Uterus (tissue), 4 donors: Measurements from ENCODE around the gene RPS19BP1. TPM values are rescaled to one million over a fixed set of nuclear protein-coding genes. Genes with fewer than 3 reads are reported as not detected.

Source experiments
- DNase-seq, 2 donors: peaks; one replicate each; pipeline ENCODE4 v3.0.0-alpha.2; 2019 to 2020
- H3K27ac ChIP-seq, 2 donors: fragments of 200-600 bp; sonication (generic); 1 replicate in 1 of 2; 2 replicates in 1 of 2; pipeline ENCODE4 v1.5.1; 2016 to 2018
- H3K27me3 ChIP-seq, 2 donors: fragments of 200-600 bp; sonication (generic); one replicate each; pipeline ENCODE4 v1.5.1; 2018 to 2019; ENCODE audit warnings: control low read depth in 1 of 2
- H3K36me3 ChIP-seq, 2 donors: fragments of 200-600 bp; sonication (generic); one replicate each; pipeline ENCODE4 v1.5.1; 2019; ENCODE audit warnings: control low read depth in 1 of 2
- H3K4me1 ChIP-seq, 2 donors: fragments of 200-600 bp; sonication (generic); one replicate each; pipeline ENCODE4 v1.5.1; 2018 to 2019; ENCODE audit warnings: control low read depth in 1 of 2
- H3K4me3 ChIP-seq, 2 donors: fragments of 200-600 bp; sonication (generic); 1 replicate in 1 of 2; 2 replicates in 1 of 2; pipeline ENCODE4 v1.5.1; 2018 to 2019; ENCODE audit warnings: mild to moderate bottlenecking in 1 of 2
- H3K9me3 ChIP-seq, 2 donors: fragments of 200-600 bp; sonication (generic); one replicate each; pipeline ENCODE4 v1.5.1; 2019; ENCODE audit warnings: control low read depth in 1 of 2
- CTCF ChIP-seq, 4 experiments: fragments of 200-600 bp in 2 of 4; fragments of 450-650 bp in 2 of 4; sonication (generic) in 2 of 4; IDR thresholded peaks; one replicate each; pipeline ENCODE4 v1.5.1; 2016 to 2019; ENCODE audit warnings: antibody characterized with exemption in 4 of 4, mild to moderate bottlenecking in 2 of 4, moderate library complexity in 1 of 4
- POLR2A ChIP-seq, 2 donors: fragments of 450-650 bp; IDR thresholded peaks; one replicate each; pipeline ENCODE4 v1.6.1; 2016; ENCODE audit warnings: antibody characterized with exemption in 2 of 2, mild to moderate bottlenecking in 1 of 2, moderate library complexity in 1 of 2
- intact Hi-C: fragments of 100-400 bp; cut with DNase I; formaldehyde crosslinking; loops from one replicate; pipeline ENCODE4 v1.15.1; 2023; ENCODE audit warnings: low total_unique reads
- total RNA-seq, 4 donors: library from RNA; depleted of rRNA in 3 of 4; stranded (reverse); fragments of >200 nt in 3 of 4; gene quantifications; one replicate each; pipeline versions ENCODE4 v1.1.0 to v1.2.4, GENCODE V29; 2014 to 2023
- donor health status: DM: yes; HTN: yes; CAD: no.

RPS19BP1 gene
- total RNA-seq, 4 donors from 2014 or later, result 24.5 to 125 (median 50.7) TPM

GRCh38 chr22:39547587-39547947, 15.0 kb upstream of the RPS19BP1 start:
- H3K4me1 ChIP-seq, result no peaks in the 10 kb centered on the region
- DNase-seq, result no peak
- TF ChIP-seq POLR2A (IDR thresholded peaks at IDR 0.05) (no peak), CTCF (IDR thresholded peaks at IDR 0.05) (no peak)
- intact Hi-C loops, result no loop called here
- H3K9me3 ChIP-seq, result no peaks in the 10 kb centered on the region
- peaks cover 0 to 3% of the 10 kb centered on the region in 2 donors for H3K27me3 ChIP-seq
- no peaks in the 10 kb centered on the region for H3K36me3 ChIP-seq
- H3K4me3 ChIP-seq, result no peak overlapping the region
- H3K27ac ChIP-seq, result no peak overlapping the region

GRCh38 chr22:39546889-39547586, 14.5 kb upstream of the RPS19BP1 start:
- intact Hi-C loops, result no loop called here
- Histone ChIP-seq H3K4me3 (no peak overlapping the region), H3K27me3 (peaks cover 0 to 3% of the 10 kb centered on the region in 2 donors), H3K9me3 (no peaks in the 10 kb centered on the region), H3K36me3 (no peaks in the 10 kb centered on the region), H3K4me1 (no peaks in the 10 kb centered on the region), H3K27ac (no peak overlapping the region)
- TF ChIP-seq POLR2A (IDR thresholded peaks at IDR 0.05) (no peak), CTCF (IDR thresholded peaks at IDR 0.05) (no peak)
- DNase-seq, result no peak

GRCh38 chr22:39545386-39546365, 13.1 kb upstream of the RPS19BP1 start:
- Histone ChIP-seq H3K27ac (no peak overlapping the region), H3K36me3 (no peaks in the 10 kb centered on the region), H3K27me3 (peaks cover 0 to 3% of the 10 kb centered on the region in 2 donors), H3K4me3 (no peak overlapping the region), H3K4me1 (no peaks in the 10 kb centered on the region), H3K9me3 (no peaks in the 10 kb centered on the region)
- TF ChIP-seq CTCF (IDR thresholded peaks at IDR 0.05), result no peak
- TF ChIP-seq POLR2A (IDR thresholded peaks at IDR 0.05), result no peak
- no peak for DNase-seq
- intact Hi-C loops, result no loop called here

- intact Hi-C loops, result no loop called here
- H3K36me3 ChIP-seq, result no peaks in the 10 kb centered on the region
- H3K9me3 ChIP-seq, result no peaks in the 10 kb centered on the region
- no peaks in the 10 kb centered on the region for H3K4me1 ChIP-seq
- H3K27ac ChIP-seq, result no peak overlapping the region
- H3K27me3 ChIP-seq, result peaks cover 0 to 3% of the 10 kb centered on the region in 2 donors
- TF ChIP-seq CTCF (IDR thresholded peaks at IDR 0.05), result no peak
- H3K4me3 ChIP-seq, result no peak overlapping the region
- DNase-seq, result no peak
These were observed 10.5 kb upstream of the RPS19BP1 start for GRCh38 chr22:39543095-39543494.

GRCh38 chr22:39537975-39538374, 5.4 kb upstream of the RPS19BP1 start:
- no peak overlapping the region for H3K4me3 ChIP-seq
- no peak overlapping the region for H3K27ac ChIP-seq
- TF ChIP-seq CTCF (IDR thresholded peaks at IDR 0.05), result no peak
- no peak for TF ChIP-seq POLR2A (IDR thresholded peaks at IDR 0.05)
- no peaks in the 10 kb centered on the region for H3K9me3 ChIP-seq
- no peaks in the 10 kb centered on the region for H3K36me3 ChIP-seq
- H3K4me1 ChIP-seq, result peaks cover 0 to 7% of the 10 kb centered on the region in 2 donors
- H3K27me3 ChIP-seq, result no peaks in the 10 kb centered on the region
- DNase-seq, result no peak
- intact Hi-C loops, result no loop called here
